H9 (cell line): ENCODE measurements around the gene TDRD7. TPM values are rescaled to one million over a fixed set of nuclear protein-coding genes. Genes with fewer than 3 reads are reported as not detected.

ENCODE experiments used
- DNase-seq: peaks from one replicate; pipeline ENCODE4 v3.0.0-alpha.2; 2017
- H2AFZ ChIP-seq: one replicate; pipeline ENCODE4 v1.6.1; 2013; ENCODE audit warnings: mild to moderate bottlenecking, low read length, control low read depth, moderate library complexity
- H2AK5ac ChIP-seq: 2 replicates; pipeline ENCODE4 v1.6.1; 2013; ENCODE audit warnings: low read length, control low read depth, mixed read lengths; ENCODE audit not compliant: insufficient read length
- H2BK120ac ChIP-seq: one replicate; pipeline ENCODE4 v1.6.1; 2013; ENCODE audit warnings: low read depth, mild to moderate bottlenecking, low read length, control low read depth, inconsistent platforms; ENCODE audit not compliant: poor library complexity, severe bottlenecking
- H2BK12ac ChIP-seq: 2 replicates; pipeline ENCODE4 v1.6.1; 2013; ENCODE audit warnings: low read length, control low read depth, mixed read lengths, low read depth; ENCODE audit not compliant: insufficient read length
- H2BK15ac ChIP-seq: 2 replicates; pipeline ENCODE4 v1.6.1; 2013; ENCODE audit warnings: low read depth, low read length, control low read depth
- H2BK20ac ChIP-seq: one replicate; pipeline ENCODE4 v1.6.1; 2013; ENCODE audit warnings: low read depth, mild to moderate bottlenecking, low read length, control low read depth, inconsistent platforms; ENCODE audit not compliant: poor library complexity, severe bottlenecking
- H2BK5ac ChIP-seq: 2 replicates; pipeline ENCODE4 v1.6.1; 2013; ENCODE audit warnings: low read length, control low read depth, mixed read lengths; ENCODE audit not compliant: insufficient read length
- H3K14ac ChIP-seq: 2 replicates; pipeline ENCODE4 v1.6.1; 2013; ENCODE audit warnings: low read length, control low read depth; ENCODE audit not compliant: insufficient read depth
- H3K18ac ChIP-seq: 2 replicates; pipeline ENCODE4 v1.6.1; 2013; ENCODE audit warnings: low read depth, mild to moderate bottlenecking, mixed read lengths, low read length, control low read depth; ENCODE audit not compliant: insufficient read length
- H3K23ac ChIP-seq: 2 replicates; pipeline ENCODE4 v1.6.1; 2013; ENCODE audit warnings: low read length, control low read depth, mixed read lengths, low read depth; ENCODE audit not compliant: insufficient read length
- H3K23me2 ChIP-seq: 2 replicates; pipeline ENCODE4 v1.6.1; 2013; ENCODE audit warnings: low read depth, mild to moderate bottlenecking, mixed read lengths, low read length, control low read depth; ENCODE audit not compliant: insufficient read length, poor library complexity, severe bottlenecking
- H3K27ac ChIP-seq: 2 replicates; pipeline ENCODE4 v1.5.1; 2013; ENCODE audit warnings: low read length, control low read depth, mixed read lengths, low read depth; ENCODE audit not compliant: insufficient read length
- H3K27me3 ChIP-seq: 2 replicates; pipeline ENCODE4 v1.6.1; 2013; ENCODE audit warnings: low read length, control low read depth, inconsistent platforms; ENCODE audit not compliant: insufficient read depth
- H3K4ac ChIP-seq: 2 replicates; pipeline ENCODE4 v1.6.1; 2013; ENCODE audit warnings: low read depth, mild to moderate bottlenecking, control low read depth, inconsistent platforms, low read length, moderate library complexity
- H3K4me1 ChIP-seq: 2 replicates; pipeline ENCODE4 v1.6.1; 2013; ENCODE audit warnings: low read length, control low read depth, inconsistent platforms; ENCODE audit not compliant: insufficient read depth
- H3K4me2 ChIP-seq: 2 replicates; pipeline ENCODE4 v1.6.1; 2013; ENCODE audit warnings: low read length, control low read depth, mixed read lengths; ENCODE audit not compliant: insufficient read length, insufficient read depth
- H3K56ac ChIP-seq: 2 replicates; pipeline ENCODE4 v1.6.1; 2013; ENCODE audit warnings: low read depth, mild to moderate bottlenecking, mixed read lengths, low read length, control low read depth; ENCODE audit not compliant: insufficient read length
- H3K79me1 ChIP-seq: 2 replicates; pipeline ENCODE4 v1.6.1; 2013; ENCODE audit warnings: low read depth, mild to moderate bottlenecking, moderate library complexity, low read length, control low read depth, inconsistent platforms; ENCODE audit not compliant: insufficient read depth, poor library complexity, severe bottlenecking
- H3K79me2 ChIP-seq: 2 replicates; pipeline ENCODE4 v1.6.1; 2013; ENCODE audit warnings: low read length, control low read depth, inconsistent platforms; ENCODE audit not compliant: insufficient read depth
- H3K9ac ChIP-seq: 2 replicates; pipeline ENCODE4 v1.6.1; 2013; ENCODE audit warnings: low read length, control low read depth, mixed read lengths; ENCODE audit not compliant: insufficient read length; ENCODE audit errors: extremely low read depth
- H3K9me3 ChIP-seq: one replicate; pipeline ENCODE4 v1.6.1; 2013; ENCODE audit warnings: low read depth, low read length, inconsistent platforms; ENCODE audit not compliant: control insufficient read depth
- H3T11ph ChIP-seq: one replicate; pipeline ENCODE4 v1.6.1; 2013; ENCODE audit warnings: mild to moderate bottlenecking, low read length, control low read depth, inconsistent platforms
- H4K20me1 ChIP-seq: one replicate; pipeline ENCODE4 v1.6.1; 2013; ENCODE audit not compliant: control insufficient read depth, insufficient read length, insufficient read depth
- H4K5ac ChIP-seq: 2 replicates; pipeline ENCODE4 v1.6.1; 2013; ENCODE audit warnings: low read depth, mild to moderate bottlenecking, mixed read lengths, low read length, control low read depth; ENCODE audit not compliant: insufficient read length
- H4K8ac ChIP-seq: replicated peaks from 2 replicates; pipeline ENCODE4 v1.6.1; 2013; ENCODE audit warnings: low read length, control low read depth, mixed read lengths, low read depth; ENCODE audit not compliant: insufficient read length
- H4K91ac ChIP-seq: 2 replicates; pipeline ENCODE4 v1.6.1; 2013; ENCODE audit warnings: low read depth, mild to moderate bottlenecking, moderate library complexity, mixed read lengths, low read length, control low read depth; ENCODE audit not compliant: insufficient read length
- H3K27ac Mint-ChIP-seq, 3 experiments: 2 replicates in 2 of 3; 3 replicates in 1 of 3; pipeline ENCODE4 v1.8.0; 2020 to 2021; ENCODE audit warnings: mixed read lengths in 3 of 3, mild to moderate bottlenecking in 1 of 3, moderate library complexity in 1 of 3
- H3K27me3 Mint-ChIP-seq: 2 replicates; pipeline ENCODE4 v1.8.0; 2021; ENCODE audit warnings: low read depth, mild to moderate bottlenecking, moderate library complexity, mixed read lengths
- H3K36me3 Mint-ChIP-seq, 3 experiments: 2 replicates in 2 of 3; 3 replicates in 1 of 3; pipeline ENCODE4 v1.8.0; 2020 to 2021; ENCODE audit warnings: low read depth in 3 of 3, mixed read lengths in 3 of 3; ENCODE audit not compliant: insufficient read depth in 1 of 3
- H3K4me1 Mint-ChIP-seq, 2 experiments: 2 replicates each; pipeline ENCODE4 v1.8.0; 2020; ENCODE audit warnings: mixed read lengths in 2 of 2
- H3K4me3 Mint-ChIP-seq, 2 experiments: 2 replicates in 1 of 2; 3 replicates in 1 of 2; pipeline ENCODE4 v1.8.0; 2020 to 2021; ENCODE audit warnings: mild to moderate bottlenecking in 2 of 2, mixed read lengths in 2 of 2, moderate library complexity in 1 of 2
- H3K9me3 Mint-ChIP-seq, 2 experiments: 2 replicates in 1 of 2; 3 replicates in 1 of 2; pipeline ENCODE4 v1.8.0; 2020; ENCODE audit warnings: mild to moderate bottlenecking in 2 of 2, mixed read lengths in 2 of 2, moderate library complexity in 1 of 2
- WGBS: extraction: QIAGEN DNeasy Blood & Tissue Kit; methylation state at CpG from one replicate; pipeline ENCODE4 v1.1.7; 2013; ENCODE audit warnings: missing lambda C conversion rate, low lambda C conversion rate, mixed read lengths; ENCODE audit not compliant: insufficient read length; ENCODE audit errors: extremely low coverage; 5-methylcytosine and 5-hydroxymethylcytosine counted together
- total RNA-seq: library from RNA; stranded (reverse); gene quantifications from 2 replicates; pipeline ENCODE4 v1.2.1, GENCODE V29; 2021
- TF ChIP-seq, protein P1 (sequence below): fragments of 200-600 bp; sonication (generic); conservative IDR thresholded peaks from 3 replicates; pipeline ENCODE4 v1.8.0; 2021; ENCODE audit warnings: antibody characterized with exemption, mild to moderate bottlenecking

TDRD7 gene
- total RNA-seq, 1 experiment from 2014 or later = 5.1 TPM

DNA sequence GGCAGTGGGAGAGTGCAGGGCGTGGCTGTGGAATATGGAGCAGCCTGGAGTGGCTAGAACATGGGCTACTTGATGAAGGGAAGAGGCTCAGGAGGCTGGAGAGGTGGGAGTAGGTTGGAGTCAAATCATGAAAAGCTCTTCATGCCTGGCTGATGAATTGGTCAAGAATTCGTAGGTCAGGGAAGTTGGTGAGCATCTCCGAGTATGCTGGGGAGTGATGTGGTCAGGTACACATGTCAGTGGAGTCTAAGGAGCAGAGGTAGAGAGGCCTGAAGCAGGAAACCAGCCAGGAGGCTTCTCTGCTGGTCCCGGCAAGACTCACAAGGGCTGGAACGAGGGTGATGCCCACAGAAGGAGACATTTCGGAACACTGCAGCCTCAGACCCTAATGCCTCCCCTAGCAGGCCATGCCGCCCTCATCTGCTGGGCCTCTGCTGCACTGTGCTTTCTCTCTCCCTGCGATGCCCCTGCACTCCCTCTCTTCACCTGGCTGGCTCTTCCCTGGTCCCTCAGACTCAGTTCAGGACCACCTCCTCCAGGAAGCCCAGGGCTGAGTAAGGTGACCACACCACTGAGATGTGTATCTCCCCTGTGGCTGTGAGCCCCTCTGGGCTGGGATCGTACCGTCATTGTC is 123.2 kb downstream of the TDRD7 start:
- H3K36me3 Mint-ChIP-seq = no peaks in the 10 kb centered on the region; a peak in 1 of 7 replicates
- H4K8ac ChIP-seq = no peak overlapping the region
- TF ChIP-seq, protein P1, sequence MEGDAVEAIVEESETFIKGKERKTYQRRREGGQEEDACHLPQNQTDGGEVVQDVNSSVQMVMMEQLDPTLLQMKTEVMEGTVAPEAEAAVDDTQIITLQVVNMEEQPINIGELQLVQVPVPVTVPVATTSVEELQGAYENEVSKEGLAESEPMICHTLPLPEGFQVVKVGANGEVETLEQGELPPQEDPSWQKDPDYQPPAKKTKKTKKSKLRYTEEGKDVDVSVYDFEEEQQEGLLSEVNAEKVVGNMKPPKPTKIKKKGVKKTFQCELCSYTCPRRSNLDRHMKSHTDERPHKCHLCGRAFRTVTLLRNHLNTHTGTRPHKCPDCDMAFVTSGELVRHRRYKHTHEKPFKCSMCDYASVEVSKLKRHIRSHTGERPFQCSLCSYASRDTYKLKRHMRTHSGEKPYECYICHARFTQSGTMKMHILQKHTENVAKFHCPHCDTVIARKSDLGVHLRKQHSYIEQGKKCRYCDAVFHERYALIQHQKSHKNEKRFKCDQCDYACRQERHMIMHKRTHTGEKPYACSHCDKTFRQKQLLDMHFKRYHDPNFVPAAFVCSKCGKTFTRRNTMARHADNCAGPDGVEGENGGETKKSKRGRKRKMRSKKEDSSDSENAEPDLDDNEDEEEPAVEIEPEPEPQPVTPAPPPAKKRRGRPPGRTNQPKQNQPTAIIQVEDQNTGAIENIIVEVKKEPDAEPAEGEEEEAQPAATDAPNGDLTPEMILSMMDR = no peak

More for the DNA sequence above, 123.2 kb downstream of the TDRD7 start:
- Histone ChIP-seq H2BK20ac (no peak overlapping the region), H3T11ph (no peak overlapping the region), H3K18ac (no peak overlapping the region), H2BK12ac (no peak overlapping the region), H4K91ac (no peak overlapping the region), H3K9ac (no peak overlapping the region), H3K79me2 (no peaks in the 10 kb centered on the region), H3K79me1 (no peaks in the 10 kb centered on the region), H2BK5ac (no peak overlapping the region), H3K14ac (no peak overlapping the region; the same call in 1 of the 2 replicates), H3K56ac (no peak overlapping the region), H2BK15ac (no peak overlapping the region), H2AK5ac (no peak overlapping the region), H3K4ac (no peak overlapping the region), H3K23me2 (no peaks in the 10 kb centered on the region), H2BK120ac (no peak overlapping the region), H4K20me1 (no peaks in the 10 kb centered on the region), H3K4me1 (no peaks in the 10 kb centered on the region), H3K9me3 (no peaks in the 10 kb centered on the region), H3K4me2 (no peak overlapping the region), H2AFZ (no peak overlapping the region), H3K23ac (no peak overlapping the region), H3K27ac (no peak overlapping the region), H3K27me3 (no peaks in the 10 kb centered on the region), H4K5ac (no peak overlapping the region)
- DNase-seq = no peak
- peaks cover 0 to 2% of the 10 kb centered on the region in 2 experiments; a peak in 1 of 5 replicates for H3K9me3 Mint-ChIP-seq
- peaks cover 6 to 12% of the 10 kb centered on the region in 2 experiments for H3K4me1 Mint-ChIP-seq
- WGBS = no CpG with 5 or more reads among the region's 10 CpGs
- no peak overlapping the region for H3K27ac Mint-ChIP-seq
- H3K4me3 Mint-ChIP-seq = no peak overlapping the region
- H3K27me3 Mint-ChIP-seq = peaks cover 2% of the 10 kb centered on the region; the same call in 1 of the 2 replicates
